Skin of body (tissue), 2 donors: ENCODE data around the gene CARMIL3. TPM values are rescaled to one million over a fixed set of nuclear protein-coding genes. Genes with fewer than 3 reads are reported as not detected.
"Not testable (repeated sequence)": the region's sequence is repeated elsewhere in the genome, so short reads cannot be mapped to it uniquely, and the experiment has no call there.

Source experiments
- DNase-seq: peaks from one replicate; lab custom pipeline; 2025; lab: John Stamatoyannopoulos, UW
- total RNA-seq: library from RNA; depleted of rRNA; stranded (reverse); fragments of >200 nt; gene quantifications from one replicate; pipeline ENCODE4 v1.2.3, GENCODE V29; 2014

CARMIL3 gene
- total RNA-seq, 1 donor from 2014 or later: 0.69 TPM

- no peak for DNase-seq
Observed at GRCh38 chr14:24093207-24093900, 41.5 kb downstream of the CARMIL3 start.

- peak; percentile 73 for DNase-seq
Observed at GRCh38 chr14:24093901-24094840, 42.4 kb downstream of the CARMIL3 start, which contains the start of gene PCK2. Gene PCK2 (plus strand): TSS chr14:24094311. CDS start chr14:24094406, 95 bp downstream.

- DNase-seq: no peak
Observed at GRCh38 chr14:24094841-24095270, 43.0 kb downstream of the CARMIL3 start.

GRCh38 chr14:24095271-24096068 lies 43.7 kb downstream of the CARMIL3 start:
- DNase-seq: no peak

GRCh38 chr14:24096545-24097181 lies 44.9 kb downstream of the CARMIL3 start:
- DNase-seq: no peak

- DNase-seq: no peak
Observed at GRCh38 chr14:24098229-24098926, 46.6 kb downstream of the CARMIL3 start.

- no peak for DNase-seq
Observed at GRCh38 chr14:24098927-24099813, 47.4 kb downstream of the CARMIL3 start.

GRCh38 chr14:24100197-24100981 lies 48.6 kb downstream of the CARMIL3 start:
- DNase-seq: no peak

- no peak for DNase-seq
Observed at GRCh38 chr14:24100982-24101494, 49.2 kb downstream of the CARMIL3 start.

- DNase-seq: no peak
Observed at GRCh38 chr14:24102357-24103048, 50.7 kb downstream of the CARMIL3 start.

- no peak for DNase-seq
Observed at GRCh38 chr14:24103451-24103850, 51.6 kb downstream of the CARMIL3 start.

GRCh38 chr14:24105609-24106239 lies 53.9 kb downstream of the CARMIL3 start:
- not testable (repeated sequence) for DNase-seq

- no peak for DNase-seq
Observed at GRCh38 chr14:24106672-24107271, 55.0 kb downstream of the CARMIL3 start.

- no peak for DNase-seq
Observed at GRCh38 chr14:24108336-24108874, 56.6 kb downstream of the CARMIL3 start.

- no peak for DNase-seq
Observed at GRCh38 chr14:24110060-24110459, 58.3 kb downstream of the CARMIL3 start.

GRCh38 chr14:24110523-24110922 lies 58.7 kb downstream of the CARMIL3 start:
- DNase-seq: no peak
